ENCODE results near the gene CLIP2. TPM values are rescaled to one million over a fixed set of nuclear protein-coding genes. Genes with fewer than 3 reads are reported as not detected.
"Not testable (repeated sequence)": the region's sequence is repeated elsewhere in the genome, so short reads cannot be mapped to it uniquely, and the experiment has no call there.

The CLIP2 gene
- total RNA-seq, 2 experiments from 2014 or later = 2.4 to 2.7 TPM

DNA sequence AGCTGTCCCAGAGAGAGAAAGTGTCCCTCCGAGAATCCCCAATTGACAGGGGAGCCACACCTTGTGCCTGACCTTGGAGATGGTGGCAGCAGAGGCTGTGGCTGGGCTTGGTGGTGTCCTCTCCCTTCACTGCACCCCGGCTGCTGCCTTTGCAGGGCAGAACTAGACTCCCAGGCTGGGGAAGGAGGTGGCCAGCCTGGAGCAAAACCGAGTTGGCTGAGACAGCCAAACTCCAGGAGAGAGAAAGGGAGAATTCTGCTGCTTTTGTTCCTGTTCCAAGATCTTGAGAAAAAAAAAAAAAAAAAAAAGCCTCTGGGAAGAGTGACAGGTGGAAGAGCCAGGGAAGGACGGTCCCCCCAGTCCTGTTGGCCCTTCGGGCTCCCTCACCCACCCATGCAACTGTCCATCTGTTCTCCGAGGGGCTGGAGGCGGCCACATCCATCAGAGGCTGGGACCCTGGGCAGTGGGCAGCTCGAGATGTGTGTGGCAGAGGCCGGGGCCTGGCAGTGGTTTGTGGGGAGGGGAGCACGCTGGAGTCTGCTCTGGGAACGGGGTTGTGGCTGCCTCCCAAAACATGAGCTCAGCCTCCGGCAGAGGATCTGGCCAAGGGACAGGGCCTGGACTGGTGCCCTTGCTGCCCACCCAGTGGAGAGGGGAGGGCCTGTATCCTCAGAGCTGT is 35.5 kb downstream of the CLIP2 start:
- CTCF ChIA-PET = interaction anchor here (1.7 kb wide), 1 partner anchor 77 kb away, joined by 4 read pairs; no protein-coding TSS in a partner anchor
- Mint-ChIP-seq H3K27ac (no peak overlapping the region), H3K9me3 (no peaks in the 10 kb centered on the region)

GRCh38 chr7:74325210-74325565 is 36.0 kb downstream of the CLIP2 start:
- POLR2A ChIA-PET = no interaction called here
- intact Hi-C loops (cut with micrococcal nuclease) = no loop called here
- DNase-seq = no peak
- Mint-ChIP-seq H3K4me3 (no peak overlapping the region), H3K36me3 (no peaks in the 10 kb centered on the region), H3K27me3 (no peaks in the 10 kb centered on the region), H3K4me1 (ENCODE audit: low read depth) (peaks cover 5% of the 10 kb centered on the region), H3K27ac (no peak overlapping the region), H3K9me3 (no peaks in the 10 kb centered on the region)
- CTCF ChIA-PET = interaction anchor here (1.7 kb wide), 1 partner anchor 76 kb away, joined by 4 read pairs; no protein-coding TSS in a partner anchor

More for the DNA sequence above, 35.5 kb downstream of the CLIP2 start:
- no peaks in the 10 kb centered on the region for H3K36me3 Mint-ChIP-seq
- no peak for DNase-seq
- H3K4me3 Mint-ChIP-seq = no peak overlapping the region
- intact Hi-C loops (cut with micrococcal nuclease) = no loop called here
- peaks cover 5% of the 10 kb centered on the region for H3K4me1 Mint-ChIP-seq (ENCODE audit: low read depth)
- POLR2A ChIA-PET = no interaction called here
- H3K27me3 Mint-ChIP-seq = no peaks in the 10 kb centered on the region

- intact Hi-C loops (cut with micrococcal nuclease) = no loop called here
- ChIA-PET CTCF (no interaction called here), POLR2A (no interaction called here)
- Mint-ChIP-seq H3K27ac (no peak overlapping the region), H3K9me3 (no peaks in the 10 kb centered on the region), H3K36me3 (no peaks in the 10 kb centered on the region), H3K27me3 (no peaks in the 10 kb centered on the region), H3K4me3 (no peak overlapping the region), H3K4me1 (ENCODE audit: low read depth) (no peaks in the 10 kb centered on the region)
- no peak for DNase-seq
Measured at GRCh38 chr7:74329225-74329624, 40.0 kb downstream of the CLIP2 start.

DNA sequence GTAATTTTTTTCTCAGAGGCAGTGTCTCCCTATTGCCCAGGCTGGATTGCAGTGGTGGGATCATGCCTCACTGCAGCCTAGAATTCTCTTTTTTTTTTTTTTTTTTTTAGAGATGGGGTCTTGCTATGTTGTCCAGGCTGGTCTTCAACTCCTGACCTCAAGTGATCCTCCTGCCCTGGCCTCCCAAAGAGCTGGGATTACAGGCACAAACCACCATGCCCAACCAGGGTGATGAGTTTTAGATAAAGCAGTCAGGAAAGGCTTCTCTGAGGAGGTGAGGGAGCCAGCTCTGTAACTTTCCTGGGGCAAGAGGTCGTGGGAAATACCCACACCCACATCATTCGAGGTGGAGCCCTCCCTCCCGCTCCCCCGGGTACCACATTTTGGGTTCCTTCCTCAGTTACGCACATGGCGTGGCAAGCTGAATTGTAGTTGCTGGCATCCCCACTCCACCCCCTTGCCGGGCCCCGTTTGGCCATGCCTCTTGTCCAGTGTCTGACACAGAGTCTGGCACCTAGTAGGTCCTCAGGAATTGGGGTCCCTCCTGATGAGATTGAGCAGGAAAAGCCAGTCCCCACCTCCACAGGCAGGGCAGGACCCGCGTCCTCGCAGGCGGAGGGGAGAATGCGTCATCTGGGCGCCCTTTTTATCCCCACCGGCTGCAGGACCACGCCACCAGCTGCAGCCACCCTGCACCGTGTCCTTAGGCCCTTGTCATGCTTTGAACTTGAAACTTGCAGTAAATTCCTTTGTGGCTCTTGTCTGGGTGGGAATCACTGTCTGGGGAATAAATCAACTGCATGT is 43.4 kb downstream of the CLIP2 start:
- H3K4me3 Mint-ChIP-seq = no peak overlapping the region
- intact Hi-C loops (cut with micrococcal nuclease) = no loop called here
- no peaks in the 10 kb centered on the region for H3K9me3 Mint-ChIP-seq
- H3K4me1 Mint-ChIP-seq (ENCODE audit: low read depth) = no peaks in the 10 kb centered on the region
- H3K27ac Mint-ChIP-seq = no peak overlapping the region
- DNase-seq = no peak
- ChIA-PET CTCF (interaction anchor here (0.6 to 1.2 kb wide), 2 partner anchors 211 to 263 kb away, joined by 3 to 6 read pairs; no protein-coding TSS in a partner anchor), POLR2A (no interaction called here)
- H3K36me3 Mint-ChIP-seq = no peaks in the 10 kb centered on the region
- H3K27me3 Mint-ChIP-seq = no peaks in the 10 kb centered on the region

DNA sequence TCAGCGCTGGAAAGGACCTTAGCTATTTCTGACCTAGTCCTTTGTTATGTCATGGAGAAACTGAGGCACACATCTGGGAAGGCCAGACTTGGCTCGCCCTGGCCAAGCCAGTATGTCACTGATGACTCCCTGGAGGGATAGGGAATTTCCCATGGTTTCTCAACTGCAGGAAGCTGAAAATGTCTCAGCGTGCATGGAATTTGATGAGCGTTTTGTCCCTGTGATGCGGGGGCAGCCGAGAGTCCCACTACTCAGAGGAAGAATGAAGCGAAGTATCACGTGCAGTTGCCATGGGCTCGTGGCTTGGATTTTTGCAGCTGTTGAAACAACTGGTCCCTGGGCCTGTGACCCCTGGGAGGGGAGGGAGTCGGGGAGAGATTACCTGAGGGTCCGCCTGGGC is 44.8 kb downstream of the CLIP2 start:
- Mint-ChIP-seq H3K27me3 (peaks cover 1% of the 10 kb centered on the region), H3K4me3 (no peak overlapping the region), H3K27ac (no peak overlapping the region), H3K9me3 (no peaks in the 10 kb centered on the region), H3K36me3 (no peaks in the 10 kb centered on the region), H3K4me1 (ENCODE audit: low read depth) (no peaks in the 10 kb centered on the region)
- DNase-seq = no peak
- ChIA-PET CTCF (interaction anchor here (1.2 to 1.4 kb wide), 2 partner anchors 127 to 264 kb away, joined by 3 to 6 read pairs; no protein-coding TSS in a partner anchor), POLR2A (no interaction called here)
- intact Hi-C loops (cut with micrococcal nuclease) = no loop called here

- Mint-ChIP-seq H3K9me3 (no peaks in the 10 kb centered on the region), H3K36me3 (no peaks in the 10 kb centered on the region), H3K27me3 (peaks cover 1% of the 10 kb centered on the region), H3K27ac (no peak overlapping the region), H3K4me1 (ENCODE audit: low read depth) (no peaks in the 10 kb centered on the region), H3K4me3 (no peak overlapping the region)
- intact Hi-C loops (cut with micrococcal nuclease) = no loop called here
- POLR2A ChIA-PET = no interaction called here
- no peak for DNase-seq
- CTCF ChIA-PET = no interaction called here
Measured at GRCh38 chr7:74337926-74338325, 48.7 kb downstream of the CLIP2 start.

DNA sequence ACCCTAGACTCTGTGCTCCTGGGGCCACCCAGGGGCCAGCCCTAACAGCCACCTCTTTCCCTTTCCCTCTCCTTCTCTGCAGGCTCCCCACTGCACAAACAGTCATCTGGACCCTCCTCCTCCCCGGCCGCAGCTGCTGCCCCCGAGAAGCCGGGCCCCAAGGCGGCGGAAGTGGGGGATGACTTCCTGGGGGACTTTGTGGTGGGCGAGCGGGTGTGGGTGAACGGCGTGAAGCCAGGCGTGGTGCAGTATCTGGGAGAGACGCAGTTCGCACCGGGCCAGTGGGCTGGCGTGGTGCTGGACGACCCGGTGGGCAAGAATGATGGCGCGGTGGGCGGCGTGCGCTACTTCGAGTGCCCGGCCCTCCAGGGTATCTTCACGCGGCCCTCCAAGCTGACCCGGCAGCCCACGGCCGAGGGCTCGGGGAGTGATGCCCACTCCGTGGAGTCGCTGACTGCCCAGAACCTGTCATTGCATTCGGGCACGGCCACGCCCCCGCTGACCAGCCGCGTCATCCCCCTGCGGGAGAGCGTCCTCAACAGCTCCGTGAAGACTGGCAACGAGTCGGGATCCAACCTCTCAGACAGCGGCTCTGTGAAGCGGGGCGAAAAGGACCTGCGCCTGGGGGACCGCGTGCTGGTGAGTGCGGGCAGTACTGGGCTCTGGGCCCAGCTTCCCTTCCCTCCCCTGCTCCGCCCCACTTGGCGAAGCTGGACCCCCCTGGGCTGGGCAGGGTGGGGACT is 49.3 kb downstream of the CLIP2 start:
- Mint-ChIP-seq H3K4me3 (no peak overlapping the region), H3K27me3 (peaks cover 1% of the 10 kb centered on the region), H3K36me3 (no peaks in the 10 kb centered on the region), H3K4me1 (ENCODE audit: low read depth) (no peaks in the 10 kb centered on the region), H3K27ac (no peak overlapping the region), H3K9me3 (no peaks in the 10 kb centered on the region)
- intact Hi-C loops (cut with micrococcal nuclease) = no loop called here
- CTCF ChIA-PET = no interaction called here
- no peak for DNase-seq
- POLR2A ChIA-PET = no interaction called here

DNA sequence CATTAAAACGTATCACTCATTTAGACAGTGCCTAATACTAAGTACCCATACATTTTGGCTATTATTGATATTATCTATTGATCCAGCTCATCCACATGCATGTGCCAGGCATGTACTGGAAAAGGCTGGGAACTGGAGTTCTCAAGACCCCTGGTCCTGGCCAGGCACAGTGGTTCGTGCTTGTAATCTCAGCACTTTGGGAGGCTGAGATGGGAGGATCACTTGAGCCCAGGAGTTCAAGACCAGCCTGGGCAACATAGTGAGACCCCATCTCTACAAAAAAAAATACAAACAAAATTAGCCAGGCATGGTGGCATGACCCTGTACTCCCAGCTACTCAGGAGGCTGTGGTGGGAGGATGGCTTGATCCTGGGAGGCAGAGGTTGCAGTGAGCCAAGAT is 50.4 kb downstream of the CLIP2 start:
- POLR2A ChIA-PET; H3K9me3 Mint-ChIP-seq; H3K36me3 Mint-ChIP-seq; H3K27me3 Mint-ChIP-seq; DNase-seq; H3K4me3 Mint-ChIP-seq; H3K27ac Mint-ChIP-seq; intact Hi-C loops (cut with micrococcal nuclease); CTCF ChIA-PET; H3K4me1 Mint-ChIP-seq (ENCODE audit: low read depth): not testable (repeated sequence)

- no peaks in the 10 kb centered on the region for H3K36me3 Mint-ChIP-seq
- peak; percentile 32 for DNase-seq
- no peak overlapping the region for H3K4me3 Mint-ChIP-seq
- no peaks in the 10 kb centered on the region for H3K9me3 Mint-ChIP-seq
- intact Hi-C loops (cut with micrococcal nuclease) = no loop called here
- H3K27me3 Mint-ChIP-seq = no peaks in the 10 kb centered on the region
- H3K27ac Mint-ChIP-seq = no peak overlapping the region
- no peaks in the 10 kb centered on the region for H3K4me1 Mint-ChIP-seq (ENCODE audit: low read depth)
- CTCF ChIA-PET = no interaction called here
- POLR2A ChIA-PET = no interaction called here
Measured at GRCh38 chr7:74343281-74344131, 54.3 kb downstream of the CLIP2 start.

DNA sequence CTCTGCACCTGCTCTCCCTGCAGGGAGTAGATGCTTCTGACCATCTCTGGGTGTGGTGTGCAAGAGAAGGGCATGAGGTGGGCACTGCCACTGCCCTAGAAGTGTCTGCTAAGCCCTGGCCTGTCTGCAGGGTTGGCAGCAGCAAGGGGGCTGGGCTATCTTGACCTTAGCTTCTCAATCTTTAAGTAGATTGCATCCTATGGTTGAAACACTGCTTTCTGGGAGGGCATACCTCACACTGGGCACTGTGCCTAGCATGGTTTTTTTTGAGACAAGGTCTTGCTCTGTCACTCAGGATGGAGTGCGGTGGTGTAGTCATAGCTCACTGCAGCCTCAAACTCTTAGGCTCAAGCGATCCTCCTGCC is 54.9 kb downstream of the CLIP2 start:
- H3K9me3 Mint-ChIP-seq = no peaks in the 10 kb centered on the region
- no peak overlapping the region for H3K4me3 Mint-ChIP-seq
- CTCF ChIA-PET = no interaction called here
- no peaks in the 10 kb centered on the region for H3K36me3 Mint-ChIP-seq
- POLR2A ChIA-PET = no interaction called here
- intact Hi-C loops (cut with micrococcal nuclease) = no loop called here
- DNase-seq = no peak
- no peaks in the 10 kb centered on the region for H3K27me3 Mint-ChIP-seq
- H3K4me1 Mint-ChIP-seq (ENCODE audit: low read depth) = no peaks in the 10 kb centered on the region
- H3K27ac Mint-ChIP-seq = no peak overlapping the region

GRCh38 chr7:74344786-74345185 is 55.6 kb downstream of the CLIP2 start:
- intact Hi-C loops (cut with micrococcal nuclease) = no loop called here
- H3K4me3 Mint-ChIP-seq = no peak overlapping the region
- no peaks in the 10 kb centered on the region for H3K4me1 Mint-ChIP-seq (ENCODE audit: low read depth)
- no peaks in the 10 kb centered on the region for H3K27me3 Mint-ChIP-seq
- DNase-seq = no peak
- H3K36me3 Mint-ChIP-seq = no peaks in the 10 kb centered on the region
- no peak overlapping the region for H3K27ac Mint-ChIP-seq
- POLR2A ChIA-PET = no interaction called here
- no peaks in the 10 kb centered on the region for H3K9me3 Mint-ChIP-seq
- CTCF ChIA-PET = no interaction called here

DNA sequence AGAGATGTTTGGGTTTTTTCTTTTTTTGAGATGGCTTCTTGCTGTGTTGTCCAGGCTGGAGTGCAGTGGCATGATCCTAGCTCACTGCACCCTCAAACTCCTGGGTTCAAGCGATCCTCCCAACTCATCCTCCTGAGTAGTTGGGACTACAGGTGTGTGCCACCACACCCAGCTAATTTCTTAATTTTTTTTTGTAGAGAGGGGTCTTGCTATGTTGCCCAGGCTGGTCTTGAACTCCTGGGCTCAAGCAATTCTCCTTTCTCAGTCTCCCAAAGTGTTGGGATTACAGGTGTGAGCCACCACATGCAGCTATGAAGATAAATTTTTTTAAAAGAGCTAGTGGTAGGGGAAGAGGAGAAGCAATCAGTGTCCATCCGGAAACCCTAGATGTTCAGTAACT is 56.8 kb downstream of the CLIP2 start:
- intact Hi-C loops (cut with micrococcal nuclease) = no loop called here
- Mint-ChIP-seq H3K4me1 (ENCODE audit: low read depth) (no peaks in the 10 kb centered on the region), H3K27ac (no peak overlapping the region), H3K36me3 (no peaks in the 10 kb centered on the region), H3K4me3 (no peak overlapping the region), H3K9me3 (no peaks in the 10 kb centered on the region), H3K27me3 (no peaks in the 10 kb centered on the region)
- DNase-seq = no peak
- CTCF ChIA-PET = no interaction called here
- POLR2A ChIA-PET = no interaction called here

All from activated CD4-positive, alpha-beta memory T cell treated with anti-CD3 and anti-CD28 coated beads for 36 hours (primary cell).